Fibroblast of lung (primary cell): ENCODE results near the gene ZBTB7C. TPM values are rescaled to one million over a fixed set of nuclear protein-coding genes. Genes with fewer than 3 reads are reported as not detected.

Source experiments
- DNase-seq, 2 donors: peaks; one replicate each; pipeline versions ENCODE4 v3.0.0 to v3.0.0-alpha.2; 2010; ENCODE audit warnings: low read depth in 2 of 2
- H2AFZ ChIP-seq: 2 replicates; pipeline ENCODE4 v1.5.1; 2012; ENCODE audit warnings: low read length, control low read depth, inconsistent platforms
- H3K27ac ChIP-seq: 2 replicates; pipeline ENCODE4 v1.5.1; 2011; ENCODE audit warnings: low read length, control low read depth; ENCODE audit not compliant: insufficient read depth
- H3K27me3 ChIP-seq: 2 replicates; pipeline ENCODE4 v1.5.1; 2011; ENCODE audit warnings: mild to moderate bottlenecking, low read length; ENCODE audit not compliant: control insufficient read depth, insufficient read depth
- H3K36me3 ChIP-seq: 2 replicates; pipeline ENCODE4 v1.5.1; 2011; ENCODE audit warnings: low read length; ENCODE audit not compliant: control insufficient read depth, insufficient read depth
- H3K4me1 ChIP-seq: 2 replicates; pipeline ENCODE4 v1.5.1; 2011; ENCODE audit warnings: low read length; ENCODE audit not compliant: control insufficient read depth, insufficient read depth; ENCODE audit errors: extremely low read depth
- H3K4me2 ChIP-seq: 2 replicates; pipeline ENCODE4 v1.5.1; 2011; ENCODE audit warnings: low read length, control low read depth; ENCODE audit not compliant: insufficient read depth; ENCODE audit errors: extremely low read depth
- H3K4me3 ChIP-seq, 4 experiments: fragments of 200-600 bp in 1 of 4; sonication (generic) in 1 of 4; replicated peaks in 1 of 4; 2 replicates each; pipeline ENCODE4 v1.5.1; 2011 to 2016; ENCODE audit warnings: low read length in 4 of 4, low read depth in 3 of 4, mild to moderate bottlenecking in 3 of 4, control low read depth in 2 of 4, inconsistent platforms in 1 of 4, mixed read lengths in 1 of 4; ENCODE audit not compliant: insufficient read depth in 1 of 4; ENCODE audit errors: control extremely low read depth in 1 of 4
- H3K79me2 ChIP-seq: 2 replicates; pipeline ENCODE4 v1.5.1; 2012; ENCODE audit warnings: mild to moderate bottlenecking, low read length, inconsistent platforms; ENCODE audit not compliant: control insufficient read depth, insufficient read depth
- H3K9ac ChIP-seq: 2 replicates; pipeline ENCODE4 v1.5.1; 2011; ENCODE audit warnings: mild to moderate bottlenecking, low read length, control low read depth; ENCODE audit not compliant: insufficient read depth
- H3K9me3 ChIP-seq: 2 replicates; pipeline ENCODE4 v1.5.1; 2012; ENCODE audit warnings: low read depth, low read length; ENCODE audit not compliant: control insufficient read depth, insufficient read depth
- H4K20me1 ChIP-seq: 2 replicates; pipeline ENCODE4 v1.5.1; 2011; ENCODE audit warnings: low read length; ENCODE audit not compliant: control insufficient read depth, insufficient read depth; ENCODE audit errors: extremely low read depth
- EZH2 ChIP-seq: IDR thresholded peaks from 2 replicates; pipeline ENCODE4 v1.5.1; 2012; ENCODE audit warnings: low read length, control low read depth, mild to moderate bottlenecking; ENCODE audit errors: missing control alignments
- polyA plus RNA-seq, 2 donors: library from polyadenylated mRNA; depleted of rRNA in 1 of 2; stranded (reverse) in 1 of 2; unstranded in 1 of 2; fragments of >200 nt; gene quantifications; 2 replicates each; pipeline ENCODE4 v1.2.1, GENCODE V29; 2011 to 2012; ENCODE audit warnings: missing spikeins in 1 of 2
- total RNA-seq: library from RNA; depleted of rRNA; stranded (reverse); fragments of >200 nt; gene quantifications from 2 replicates; pipeline ENCODE4 v1.2.1, GENCODE V29; 2014
- TF ChIP-seq, protein P1 (sequence below), 2 donors: IDR thresholded peaks in 1 of 2; conservative IDR thresholded peaks in 1 of 2; 1 replicate in 1 of 2; 2 replicates in 1 of 2; pipeline ENCODE4 v1.5.1; 2011 to 2012; ENCODE audit warnings: low read length in 2 of 2, control low read depth in 1 of 2, inconsistent platforms in 1 of 2, low read depth in 1 of 2, mild to moderate bottlenecking in 1 of 2

Gene ZBTB7C
- total and polyA plus RNA-seq, 2 donors (not counting 1 experiment from before 2014, with no cell fraction given): 0.19 to 0.33 TPM

DNA sequence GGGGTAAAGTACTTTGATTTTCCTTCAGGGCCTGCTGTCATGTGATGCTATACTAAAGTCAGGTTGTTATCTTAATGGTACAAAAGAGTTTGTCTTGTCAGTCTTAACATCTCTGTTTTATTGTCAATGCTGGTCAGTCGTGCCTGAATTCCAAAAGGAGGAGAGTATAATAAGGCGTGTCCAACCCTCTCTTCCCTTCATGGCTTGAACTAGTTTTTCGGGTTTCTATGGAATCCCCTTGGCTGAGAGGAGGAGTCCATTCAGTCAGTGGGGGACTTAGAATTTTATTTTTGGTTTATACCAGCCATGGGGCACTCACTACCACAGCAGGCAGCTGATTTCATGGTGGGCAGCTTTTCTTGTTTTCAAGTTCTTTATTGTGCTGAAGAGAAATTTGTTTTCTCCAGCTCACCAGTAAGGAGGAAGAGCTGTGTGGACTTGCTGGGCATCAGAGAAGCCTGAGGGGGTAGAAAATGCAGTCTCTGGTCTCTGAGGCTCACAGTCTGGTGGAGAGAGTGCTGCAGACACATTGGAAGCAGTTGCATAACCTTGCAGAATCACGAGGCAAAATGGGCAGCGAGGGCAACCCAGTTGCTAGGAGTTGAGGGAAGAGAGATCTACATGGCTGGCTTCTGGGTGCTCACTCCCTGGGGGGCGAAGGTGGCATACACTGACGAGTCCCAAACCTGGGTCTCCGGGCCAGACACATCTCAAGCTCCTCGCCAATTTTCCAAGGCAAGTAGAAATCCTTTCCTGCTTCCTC is 193.1 kb downstream of the ZBTB7C start:
- Histone ChIP-seq H3K79me2 (no peaks in the 10 kb centered on the region), H4K20me1 (no peaks in the 10 kb centered on the region), H3K4me2 (no peak overlapping the region), H2AFZ (no peak overlapping the region), H3K27ac (no peak overlapping the region), H3K27me3 (no peaks in the 10 kb centered on the region), H3K9me3 (no peaks in the 10 kb centered on the region), H3K36me3 (no peaks in the 10 kb centered on the region), H3K4me3 (no peak overlapping the region), H3K9ac (no peak overlapping the region), H3K4me1 (no peaks in the 10 kb centered on the region)
- DNase-seq: no peak
- TF ChIP-seq EZH2: no peak
- TF ChIP-seq, protein P1, sequence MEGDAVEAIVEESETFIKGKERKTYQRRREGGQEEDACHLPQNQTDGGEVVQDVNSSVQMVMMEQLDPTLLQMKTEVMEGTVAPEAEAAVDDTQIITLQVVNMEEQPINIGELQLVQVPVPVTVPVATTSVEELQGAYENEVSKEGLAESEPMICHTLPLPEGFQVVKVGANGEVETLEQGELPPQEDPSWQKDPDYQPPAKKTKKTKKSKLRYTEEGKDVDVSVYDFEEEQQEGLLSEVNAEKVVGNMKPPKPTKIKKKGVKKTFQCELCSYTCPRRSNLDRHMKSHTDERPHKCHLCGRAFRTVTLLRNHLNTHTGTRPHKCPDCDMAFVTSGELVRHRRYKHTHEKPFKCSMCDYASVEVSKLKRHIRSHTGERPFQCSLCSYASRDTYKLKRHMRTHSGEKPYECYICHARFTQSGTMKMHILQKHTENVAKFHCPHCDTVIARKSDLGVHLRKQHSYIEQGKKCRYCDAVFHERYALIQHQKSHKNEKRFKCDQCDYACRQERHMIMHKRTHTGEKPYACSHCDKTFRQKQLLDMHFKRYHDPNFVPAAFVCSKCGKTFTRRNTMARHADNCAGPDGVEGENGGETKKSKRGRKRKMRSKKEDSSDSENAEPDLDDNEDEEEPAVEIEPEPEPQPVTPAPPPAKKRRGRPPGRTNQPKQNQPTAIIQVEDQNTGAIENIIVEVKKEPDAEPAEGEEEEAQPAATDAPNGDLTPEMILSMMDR (conservative IDR thresholded peaks at IDR 0.05 in 1 of 2, IDR thresholded peaks at IDR 0.05 in 1 of 2; ENCODE audit: low read depth in 1 of 2, low read length in 2 of 2): no peak

DNA sequence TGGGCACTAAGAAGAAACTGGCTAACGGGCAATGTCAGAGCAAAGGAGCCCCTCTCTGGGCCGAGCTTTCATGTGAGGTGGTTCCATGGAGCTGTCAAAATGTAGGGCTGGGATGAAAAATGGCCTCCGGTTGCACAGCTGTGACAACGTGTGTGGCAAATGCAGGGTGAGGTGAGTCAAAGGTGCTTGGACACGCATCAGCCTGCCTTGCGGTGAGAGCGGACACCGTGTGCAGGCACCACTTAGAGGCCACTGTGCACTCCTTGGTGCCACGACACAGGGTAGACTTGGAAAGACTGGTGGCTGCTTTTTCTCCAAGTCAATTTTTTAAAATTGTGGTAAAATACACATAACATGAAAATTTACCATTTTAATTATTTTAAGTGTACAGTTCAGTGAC is 195.4 kb downstream of the ZBTB7C start:
- H3K9ac ChIP-seq: no peak overlapping the region

DNA sequence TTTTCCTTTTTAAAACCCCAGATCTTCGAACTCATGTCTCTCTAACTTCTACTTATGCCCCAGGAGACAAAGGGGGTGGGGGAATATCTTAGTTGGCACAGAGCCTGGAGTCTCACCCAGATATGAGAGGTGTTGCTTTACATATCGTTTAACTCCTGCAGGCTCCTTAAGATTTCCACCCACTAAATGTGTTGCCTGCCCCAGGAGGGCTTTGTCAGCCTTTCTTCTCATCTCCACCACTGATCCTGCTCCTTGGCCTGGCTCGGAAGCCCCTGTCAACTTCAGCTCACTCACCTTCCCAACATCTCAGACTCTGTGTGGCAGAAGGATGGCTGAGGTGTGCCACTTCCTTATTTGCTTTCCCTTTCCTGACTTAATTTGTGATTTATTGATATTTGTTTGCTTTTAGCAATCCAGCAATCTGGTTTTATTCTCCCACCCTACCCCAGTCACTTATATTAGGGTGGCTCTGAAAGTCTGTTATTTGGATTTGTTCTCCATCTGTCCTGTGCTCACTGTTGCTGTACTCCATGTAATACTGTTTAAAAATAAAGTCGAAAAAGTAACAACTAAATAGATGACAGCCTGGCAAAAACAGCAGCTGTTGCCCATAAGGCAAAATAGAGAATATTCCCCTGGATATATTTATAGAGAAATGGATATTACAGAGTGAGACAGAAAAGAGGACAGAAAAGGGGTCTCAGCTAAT is 200.6 kb downstream of the ZBTB7C start:
- Histone ChIP-seq H2AFZ (no peak overlapping the region), H3K9me3 (no peaks in the 10 kb centered on the region), H3K4me1 (no peaks in the 10 kb centered on the region), H3K9ac (no peak overlapping the region), H3K4me3 (no peak overlapping the region), H3K79me2 (no peaks in the 10 kb centered on the region), H3K4me2 (no peak overlapping the region), H4K20me1 (no peaks in the 10 kb centered on the region), H3K27ac (no peak overlapping the region), H3K27me3 (no peaks in the 10 kb centered on the region), H3K36me3 (no peaks in the 10 kb centered on the region)
- TF ChIP-seq, protein P1 (conservative IDR thresholded peaks at IDR 0.05 in 1 of 2, IDR thresholded peaks at IDR 0.05 in 1 of 2; ENCODE audit: low read depth in 1 of 2, low read length in 2 of 2): no peak
- DNase-seq: no peak

More for the DNA sequence above, 195.4 kb downstream of the ZBTB7C start:
- H3K4me3 ChIP-seq: no peak overlapping the region
- TF ChIP-seq EZH2: no peak
- TF ChIP-seq, protein P1 (conservative IDR thresholded peaks at IDR 0.05 in 1 of 2, IDR thresholded peaks at IDR 0.05 in 1 of 2; ENCODE audit: low read depth in 1 of 2, low read length in 2 of 2): no peak
- no peaks in the 10 kb centered on the region for H3K36me3 ChIP-seq
- no peaks in the 10 kb centered on the region for H3K4me1 ChIP-seq
- no peaks in the 10 kb centered on the region for H3K79me2 ChIP-seq
- no peak for DNase-seq
- H3K4me2 ChIP-seq: no peak overlapping the region
- no peaks in the 10 kb centered on the region for H4K20me1 ChIP-seq
- H3K9me3 ChIP-seq: no peaks in the 10 kb centered on the region
- no peak overlapping the region for H2AFZ ChIP-seq
- H3K27me3 ChIP-seq: no peaks in the 10 kb centered on the region
- no peak overlapping the region for H3K27ac ChIP-seq
